ENCODE measurements around the gene SEMA4C.
A peak's percentile ranks its signal among the peaks of the same experiment; 100 is the strongest.

The SEMA4C gene

DNA sequence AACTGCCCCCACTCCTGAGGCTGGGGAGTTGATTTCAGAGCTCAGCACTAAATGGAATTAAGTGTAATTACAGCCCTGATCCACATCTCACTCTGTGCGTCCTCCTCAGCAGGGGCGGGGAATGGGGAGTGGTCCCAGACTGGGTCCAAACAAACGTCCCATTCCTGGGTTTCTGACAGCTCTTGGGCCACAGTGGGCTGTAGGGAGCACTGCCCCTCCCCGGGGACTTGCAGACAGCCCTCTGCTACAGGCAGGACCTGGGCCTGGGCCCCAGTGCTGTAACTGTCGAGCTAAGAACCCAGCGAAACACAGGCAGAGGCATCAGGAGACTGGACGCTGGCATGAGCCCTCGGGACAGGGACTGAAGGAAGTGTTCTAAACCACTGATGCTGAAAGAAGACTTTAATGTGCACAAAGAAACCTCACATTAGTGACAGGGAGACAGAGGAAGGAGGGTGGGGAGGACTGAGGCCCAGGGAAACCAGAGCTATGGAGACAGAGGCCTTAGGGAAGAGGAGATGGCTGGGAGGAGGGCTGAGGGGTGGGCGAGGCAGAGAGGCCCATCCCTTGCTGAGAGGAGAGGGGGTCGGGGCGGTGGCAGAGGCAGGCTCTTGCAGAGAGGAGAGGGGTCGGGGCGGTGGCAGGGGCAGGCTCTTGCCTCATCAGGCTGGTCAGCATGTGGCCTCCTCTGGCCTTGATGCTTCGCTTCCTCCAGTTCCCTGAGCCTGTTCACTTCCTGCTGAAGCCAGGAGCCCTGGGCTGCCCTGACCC is 5.8 kb upstream of the SEMA4C start:
- DNase-seq (ENCODE audit: low read depth): no peak
- TF ChIP-seq, protein P1, sequence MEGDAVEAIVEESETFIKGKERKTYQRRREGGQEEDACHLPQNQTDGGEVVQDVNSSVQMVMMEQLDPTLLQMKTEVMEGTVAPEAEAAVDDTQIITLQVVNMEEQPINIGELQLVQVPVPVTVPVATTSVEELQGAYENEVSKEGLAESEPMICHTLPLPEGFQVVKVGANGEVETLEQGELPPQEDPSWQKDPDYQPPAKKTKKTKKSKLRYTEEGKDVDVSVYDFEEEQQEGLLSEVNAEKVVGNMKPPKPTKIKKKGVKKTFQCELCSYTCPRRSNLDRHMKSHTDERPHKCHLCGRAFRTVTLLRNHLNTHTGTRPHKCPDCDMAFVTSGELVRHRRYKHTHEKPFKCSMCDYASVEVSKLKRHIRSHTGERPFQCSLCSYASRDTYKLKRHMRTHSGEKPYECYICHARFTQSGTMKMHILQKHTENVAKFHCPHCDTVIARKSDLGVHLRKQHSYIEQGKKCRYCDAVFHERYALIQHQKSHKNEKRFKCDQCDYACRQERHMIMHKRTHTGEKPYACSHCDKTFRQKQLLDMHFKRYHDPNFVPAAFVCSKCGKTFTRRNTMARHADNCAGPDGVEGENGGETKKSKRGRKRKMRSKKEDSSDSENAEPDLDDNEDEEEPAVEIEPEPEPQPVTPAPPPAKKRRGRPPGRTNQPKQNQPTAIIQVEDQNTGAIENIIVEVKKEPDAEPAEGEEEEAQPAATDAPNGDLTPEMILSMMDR (IDR thresholded peaks at IDR 0.05; ENCODE audit: insufficient read depth, low read depth, low read length, missing control alignments): no peak
- no peak overlapping the region for H3K4me3 ChIP-seq (ENCODE audit: low read length)

DNA sequence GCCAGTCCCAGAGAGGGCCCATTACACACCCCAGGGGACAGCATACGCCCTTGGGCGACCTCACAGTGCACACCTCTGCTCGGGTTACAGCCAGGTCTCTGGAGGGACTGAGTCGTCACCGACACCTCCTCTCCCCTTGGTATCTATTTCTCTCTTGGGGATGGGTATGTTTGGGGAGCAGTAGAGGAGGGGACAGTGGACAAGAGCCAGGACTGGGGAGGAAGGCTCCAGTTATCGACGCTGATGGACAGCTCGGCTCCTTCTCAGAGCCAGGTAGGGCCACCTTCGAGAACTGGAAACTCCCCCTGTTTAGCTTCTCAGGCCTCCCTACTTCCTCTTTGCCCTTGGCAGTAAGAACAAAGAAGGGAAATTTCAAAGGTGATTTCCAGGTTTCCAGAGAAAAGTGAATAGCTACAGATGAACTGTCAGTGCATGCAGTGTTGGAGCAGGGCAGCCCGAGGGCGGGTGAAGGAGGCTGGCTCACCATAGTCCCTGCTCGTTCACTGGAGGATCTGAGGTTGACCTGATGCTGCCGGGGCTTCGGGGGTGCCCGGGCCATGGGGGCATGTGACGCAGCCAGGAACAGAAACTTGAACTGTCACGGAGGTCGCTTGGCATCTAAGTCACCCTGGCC is 4.4 kb upstream of the SEMA4C start:
- TF ChIP-seq, protein P1 (IDR thresholded peaks at IDR 0.05; ENCODE audit: insufficient read depth, low read depth, low read length, missing control alignments): no peak
- DNase-seq (ENCODE audit: low read depth): peak; percentile 45
- H3K4me3 ChIP-seq (ENCODE audit: low read length): no peak overlapping the region

DNA sequence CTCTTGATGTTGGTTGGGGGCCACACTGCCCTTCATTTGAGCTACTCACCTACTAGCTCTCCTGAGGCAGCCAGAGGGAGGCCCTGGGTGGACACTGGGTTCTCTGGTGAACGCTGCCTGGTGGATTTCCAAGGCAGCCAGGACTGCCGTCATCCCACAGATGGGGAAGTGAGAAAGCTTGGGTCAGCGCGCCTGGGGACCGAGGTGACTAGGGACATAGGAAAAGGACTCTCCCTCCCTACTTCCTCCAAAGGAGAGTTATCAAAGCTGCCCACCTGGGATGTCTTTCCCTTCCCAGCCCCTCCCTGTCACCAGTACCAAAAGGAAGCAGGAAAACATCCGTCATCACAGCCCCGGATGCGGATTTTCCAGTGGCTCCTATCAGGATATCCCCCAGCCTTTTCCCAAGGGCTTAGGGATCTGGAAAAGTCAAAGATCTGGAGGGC is 3.8 kb upstream of the SEMA4C start:
- H3K4me3 ChIP-seq (ENCODE audit: low read length): no peak overlapping the region
- TF ChIP-seq, protein P1 (IDR thresholded peaks at IDR 0.05; ENCODE audit: insufficient read depth, low read depth, low read length, missing control alignments): no peak

DNA sequence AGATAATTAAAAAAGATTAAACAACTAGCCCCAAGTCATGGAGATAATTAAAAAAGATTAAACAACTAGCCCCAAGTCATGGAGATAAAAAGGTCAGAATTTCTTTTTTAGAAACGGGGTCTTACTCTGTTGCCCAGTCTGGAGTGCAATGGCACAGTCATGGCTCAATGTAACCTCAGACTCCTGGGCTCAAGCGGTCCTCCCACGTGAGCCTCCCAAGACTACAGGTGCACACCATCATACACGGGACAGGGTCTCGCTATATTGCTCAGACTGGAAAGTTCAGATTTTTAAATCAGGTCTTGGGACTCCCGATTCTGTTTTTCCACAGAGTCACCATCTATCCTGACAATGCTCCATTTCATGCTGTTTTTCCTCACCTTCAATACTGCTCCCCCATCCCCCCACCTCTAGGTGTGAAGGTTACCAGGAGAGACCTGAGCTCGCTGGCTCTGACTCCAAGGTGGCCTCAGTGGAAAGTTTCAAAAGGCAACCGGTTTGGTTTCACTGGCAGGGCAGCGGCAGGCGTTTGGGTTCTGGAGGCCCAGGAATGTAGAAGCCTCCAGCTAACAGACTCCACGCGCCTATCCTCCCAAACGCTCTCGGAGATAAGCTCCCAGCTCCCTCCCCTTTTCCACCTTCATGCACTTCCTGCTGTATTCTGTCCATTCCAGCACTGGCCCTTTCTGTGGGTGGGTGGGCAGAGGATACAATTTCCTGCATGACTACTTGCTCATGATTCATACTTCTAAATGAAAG is 2.9 kb upstream of the SEMA4C start:
- H3K4me3 ChIP-seq (ENCODE audit: low read length): no peak overlapping the region
- no peak for DNase-seq (ENCODE audit: low read depth)
- TF ChIP-seq, protein P1 (IDR thresholded peaks at IDR 0.05; ENCODE audit: insufficient read depth, low read depth, low read length, missing control alignments): no peak

More for the DNA sequence above, 3.8 kb upstream of the SEMA4C start:
- DNase-seq (ENCODE audit: low read depth): no peak

DNA sequence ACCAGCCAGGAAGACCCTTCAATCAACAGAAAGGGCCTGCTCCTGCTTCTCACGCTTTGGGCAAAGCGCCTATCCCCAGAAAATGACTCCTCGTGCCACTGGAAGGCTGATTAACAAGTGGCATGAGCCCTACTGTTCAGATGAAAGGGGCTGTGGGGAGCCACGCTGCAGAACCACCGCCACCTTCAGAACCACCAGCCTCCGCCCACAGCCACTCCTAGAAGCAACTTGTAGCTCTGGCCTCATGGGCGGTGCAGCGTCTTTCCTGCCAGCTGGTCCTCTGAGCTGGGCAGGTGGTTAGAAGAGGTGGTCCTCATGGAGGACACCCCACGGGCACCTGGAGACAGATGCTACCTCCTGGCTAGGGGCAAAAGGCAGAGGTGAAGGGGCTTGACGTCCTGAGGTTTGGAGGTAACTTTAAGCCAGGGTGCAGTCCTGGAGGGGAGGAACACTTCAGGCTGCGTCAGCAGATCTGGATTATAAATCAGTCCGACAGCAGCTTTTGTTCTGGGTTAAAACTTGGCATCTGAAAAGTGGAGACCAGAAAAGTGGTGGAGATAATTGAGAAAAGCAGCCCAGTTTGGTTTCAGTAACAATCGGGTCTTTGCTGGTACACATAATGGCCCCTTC is 861 bp upstream of the SEMA4C start:
- TF ChIP-seq, protein P1 (IDR thresholded peaks at IDR 0.05; ENCODE audit: insufficient read depth, low read depth, low read length, missing control alignments): no peak
- peak; percentile 47 for DNase-seq (ENCODE audit: low read depth)
- peak overlapping the region; percentile 41 for H3K4me3 ChIP-seq (ENCODE audit: low read length)

DNA sequence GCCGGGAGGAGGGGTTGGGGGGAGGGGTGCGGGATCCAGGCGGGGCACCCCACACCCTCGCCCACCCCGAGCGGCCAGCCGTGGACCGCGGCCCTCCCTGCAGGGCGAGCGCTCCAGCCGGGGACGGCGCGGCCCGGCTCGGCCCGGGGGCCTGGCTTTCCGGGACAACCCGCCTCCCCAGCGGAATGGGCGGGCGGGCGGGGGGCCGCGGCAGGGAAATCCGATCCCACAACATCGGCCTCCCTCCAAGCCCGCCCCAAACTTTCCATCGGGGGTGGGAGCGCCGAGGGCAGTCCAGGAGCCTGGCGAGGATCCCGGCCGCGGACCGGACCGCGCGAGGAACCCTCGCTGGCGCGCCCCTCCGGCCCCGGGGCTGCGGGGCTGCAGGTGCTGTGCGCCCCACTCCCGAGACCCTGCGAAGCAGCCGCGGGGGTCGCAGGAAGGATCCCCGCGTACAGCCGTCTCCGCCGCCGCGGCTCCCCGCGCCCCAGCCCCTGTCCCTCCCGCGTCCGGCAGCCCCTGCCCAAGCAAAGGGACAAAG is 529 bp downstream of the SEMA4C start:
- peak; percentile 54 for DNase-seq (ENCODE audit: low read depth)
- TF ChIP-seq, protein P1 (IDR thresholded peaks at IDR 0.05; ENCODE audit: insufficient read depth, low read depth, low read length, missing control alignments): no peak
- peak overlapping the region; percentile 76 for H3K4me3 ChIP-seq (ENCODE audit: low read length)

Measured in epithelial cell of esophagus (primary cell).